ENCODE data around the gene MTARC2.

MTARC2 gene

GRCh38 chr1:220833436-220833835 lies 85.3 kb downstream of the MTARC2 start:
- H3K27ac ChIP-seq (ENCODE audit: low read length) = no peak overlapping the region

More at GRCh38 chr1:220833436-220833835, 85.3 kb downstream of the MTARC2 start:
- Histone ChIP-seq H3K9me3 (ENCODE audit: control insufficient read depth in 1 of 2, low read length in 2 of 2) (no peaks in the 10 kb centered on the region), H3K4me1 (ENCODE audit: control insufficient read depth in 1 of 2, insufficient read depth in 2 of 2, low read length in 2 of 2) (peaks cover 0 to 16% of the 10 kb centered on the region in 2 donors), H3K27me3 (ENCODE audit: low read depth, low read length) (no peaks in the 10 kb centered on the region), H3K36me3 (ENCODE audit: control insufficient read depth in 1 of 2, insufficient read depth in 2 of 2, low read length in 2 of 2) (no peaks in the 10 kb centered on the region), H3K4me3 (ENCODE audit: low read depth in 1 of 2, low read length in 2 of 2) (no peak overlapping the region)

Measured in muscle layer of duodenum (tissue), 2 donors.